Left lung (tissue), 10 donors: ENCODE measurements around the gene CELF6. TPM values are rescaled to one million over a fixed set of nuclear protein-coding genes. Genes with fewer than 3 reads are reported as not detected.
A peak's percentile ranks its signal among the peaks of the same experiment; 100 is the strongest.

Source experiments
- ATAC-seq: fragments of 200-7000 bp; cut with Tn5 transposase; one replicate; pipeline ENCODE4 v1.9.1; 2020; ENCODE audit warnings: moderate library complexity
- DNase-seq, 4 donors: peaks; one replicate each; pipeline ENCODE4 v3.0.0-alpha.2; 2013 to 2020
- H3K27ac ChIP-seq, 2 donors: fragments of 200-600 bp; sonication (generic) in 1 of 2; one replicate each; pipeline versions ENCODE4 v1.5.0 to v1.8.0; 2020 to 2021
- H3K27me3 ChIP-seq, 2 donors: fragments of 200-600 bp; sonication (generic) in 1 of 2; one replicate each; pipeline versions ENCODE4 v1.5.0 to v1.8.0; 2020 to 2021
- H3K36me3 ChIP-seq, 2 donors: fragments of 200-600 bp; sonication (generic) in 1 of 2; one replicate each; pipeline versions ENCODE4 v1.5.0 to v1.8.0; 2020 to 2021
- H3K4me1 ChIP-seq, 2 donors: fragments of 200-600 bp; one replicate each; pipeline ENCODE4 v1.8.0; 2021
- H3K4me3 ChIP-seq, 2 donors: fragments of 200-600 bp; sonication (generic) in 1 of 2; one replicate each; pipeline versions ENCODE4 v1.5.0 to v1.8.0; 2020 to 2021; ENCODE audit warnings: mild to moderate bottlenecking in 1 of 2
- H3K9me3 ChIP-seq, 2 donors: fragments of 200-600 bp; sonication (generic) in 1 of 2; one replicate each; pipeline versions ENCODE4 v1.5.0 to v1.8.0; 2020 to 2021
- intact Hi-C, 2 donors: fragments of 100-400 bp; cut with DNase I; formaldehyde crosslinking; loops; one replicate each; pipeline versions ENCODE4 v1.11.2 to v1.14.2; 2022
- polyA plus RNA-seq, 6 donors: library from polyadenylated mRNA; unstranded; fragments of 120-200 nt; gene quantifications; one replicate each; pipeline ENCODE4 v1.2.1, GENCODE V29; 2013; ENCODE audit not compliant: insufficient read length in 6 of 6
- total RNA-seq, 2 donors: library from RNA; stranded (reverse); fragmentation: NEBNext Ultra II Directional; extraction: Animal tissue kit (Norgen Biotek cat#: 25700); gene quantifications; one replicate each; pipeline ENCODE4 v1.2.1, GENCODE V29; 2021
- TF ChIP-seq, protein P1 (sequence below), 2 donors: fragments of 200-600 bp; sonication (generic) in 1 of 2; IDR thresholded peaks; one replicate each; pipeline versions ENCODE4 v1.5.0 to v1.8.0; 2021; ENCODE audit warnings: antibody characterized with exemption in 2 of 2
- donor health status: DM: no; HTN: yes; CAD: no.
- donor health status: DM: no; HTN: no; CAD: no.

The CELF6 gene
- total and polyA plus RNA-seq, 8 donors, result 1.3 to 4.7 (median 3.3) TPM

DNA sequence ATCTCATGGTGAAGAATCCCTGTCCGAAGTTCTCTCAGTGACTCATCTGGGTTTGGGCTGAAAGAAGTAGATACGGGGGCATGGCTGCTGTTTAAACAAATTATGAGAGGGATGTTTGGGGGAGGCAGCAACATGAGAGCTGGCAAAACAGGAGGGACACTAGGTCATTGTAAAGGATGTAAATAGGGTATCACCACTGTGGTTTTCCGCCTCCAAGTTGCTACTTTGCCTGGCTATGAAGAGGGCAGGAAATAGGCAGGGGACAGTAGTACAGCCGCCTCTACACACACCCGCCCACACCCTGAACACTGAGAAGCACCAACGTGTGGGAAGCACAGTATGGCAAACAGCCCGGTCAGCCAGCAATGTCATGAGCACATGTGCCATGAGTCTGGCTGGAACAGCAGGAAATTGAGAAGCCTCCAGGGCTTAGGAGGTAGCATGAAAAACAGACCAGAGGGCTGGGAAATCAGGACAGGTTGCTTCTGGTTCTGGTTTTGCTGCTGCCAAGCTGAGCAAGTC, 38.8 kb upstream of the CELF6 start:
- DNase-seq (peak in 1 of 4 donors; percentile 71), ATAC-seq (peak; percentile 84)
- Histone ChIP-seq H3K27me3 (no peaks in the 10 kb centered on the region), H3K9me3 (no peaks in the 10 kb centered on the region), H3K4me1 (peaks cover 7 to 23% of the 10 kb centered on the region in 2 donors), H3K4me3 (no peak overlapping the region), H3K27ac (peak overlapping the region in 1 of 2 donors; percentile 53), H3K36me3 (peaks cover 0 to 30% of the 10 kb centered on the region in 2 donors)
- TF ChIP-seq, protein P1, sequence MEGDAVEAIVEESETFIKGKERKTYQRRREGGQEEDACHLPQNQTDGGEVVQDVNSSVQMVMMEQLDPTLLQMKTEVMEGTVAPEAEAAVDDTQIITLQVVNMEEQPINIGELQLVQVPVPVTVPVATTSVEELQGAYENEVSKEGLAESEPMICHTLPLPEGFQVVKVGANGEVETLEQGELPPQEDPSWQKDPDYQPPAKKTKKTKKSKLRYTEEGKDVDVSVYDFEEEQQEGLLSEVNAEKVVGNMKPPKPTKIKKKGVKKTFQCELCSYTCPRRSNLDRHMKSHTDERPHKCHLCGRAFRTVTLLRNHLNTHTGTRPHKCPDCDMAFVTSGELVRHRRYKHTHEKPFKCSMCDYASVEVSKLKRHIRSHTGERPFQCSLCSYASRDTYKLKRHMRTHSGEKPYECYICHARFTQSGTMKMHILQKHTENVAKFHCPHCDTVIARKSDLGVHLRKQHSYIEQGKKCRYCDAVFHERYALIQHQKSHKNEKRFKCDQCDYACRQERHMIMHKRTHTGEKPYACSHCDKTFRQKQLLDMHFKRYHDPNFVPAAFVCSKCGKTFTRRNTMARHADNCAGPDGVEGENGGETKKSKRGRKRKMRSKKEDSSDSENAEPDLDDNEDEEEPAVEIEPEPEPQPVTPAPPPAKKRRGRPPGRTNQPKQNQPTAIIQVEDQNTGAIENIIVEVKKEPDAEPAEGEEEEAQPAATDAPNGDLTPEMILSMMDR (IDR thresholded peaks at IDR 0.05), result no peak
- intact Hi-C loops, result no loop called here

DNA sequence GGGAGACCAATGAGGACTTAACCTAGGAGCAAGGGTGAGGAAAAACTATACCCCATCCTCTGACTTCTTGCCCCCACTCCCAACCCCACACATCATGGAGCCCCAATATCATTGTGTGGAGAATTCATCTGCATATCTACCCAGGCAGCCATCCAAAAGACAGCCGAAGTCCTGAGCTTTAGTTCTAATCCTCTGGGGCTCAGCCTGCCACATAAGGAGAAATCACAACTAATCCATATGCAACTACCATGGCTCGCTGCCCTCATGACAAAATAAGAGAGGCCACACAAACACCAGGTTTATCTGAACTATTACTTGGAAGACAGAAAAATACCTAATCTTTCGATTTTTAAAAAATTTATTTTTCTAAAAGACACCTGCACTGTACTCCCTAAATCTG, 38.2 kb upstream of the CELF6 start:
- Histone ChIP-seq H3K9me3 (no peaks in the 10 kb centered on the region), H3K4me3 (no peak overlapping the region), H3K36me3 (peaks cover 0 to 36% of the 10 kb centered on the region in 2 donors), H3K27ac (peak overlapping the region in 1 of 2 donors; percentile 13), H3K27me3 (no peaks in the 10 kb centered on the region), H3K4me1 (peaks cover 7 to 23% of the 10 kb centered on the region in 2 donors)
- intact Hi-C loops, result no loop called here
- TF ChIP-seq, protein P1 (IDR thresholded peaks at IDR 0.05), result no peak
- no peak for DNase-seq
- ATAC-seq, result no peak

DNA sequence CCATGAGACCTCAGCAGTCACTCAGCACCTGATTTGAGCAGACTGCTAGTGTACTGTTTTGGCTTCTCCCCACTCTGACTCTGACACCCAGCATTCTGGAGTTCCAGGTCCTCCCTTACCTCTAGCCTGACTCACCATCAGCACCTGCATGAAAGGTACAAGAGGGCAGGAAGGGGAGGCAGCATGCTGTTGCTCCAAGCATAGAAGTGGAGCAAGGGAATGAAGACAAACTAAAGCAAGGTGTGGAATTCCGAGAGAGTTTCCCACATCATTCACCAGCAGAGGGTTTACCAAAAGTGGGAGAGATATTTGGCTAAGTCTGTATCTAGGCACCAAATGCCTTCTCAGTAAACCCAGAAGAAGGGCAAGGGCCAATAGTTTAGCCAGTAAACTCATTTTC, 34.5 kb upstream of the CELF6 start:
- no peaks in the 10 kb centered on the region for H3K27me3 ChIP-seq
- intact Hi-C loops, result no loop called here
- no peaks in the 10 kb centered on the region for H3K9me3 ChIP-seq
- no peak overlapping the region for H3K27ac ChIP-seq
- H3K4me3 ChIP-seq, result no peak overlapping the region
- DNase-seq (no peak), ATAC-seq (no peak)
- H3K4me1 ChIP-seq, result peaks cover 7 to 18% of the 10 kb centered on the region in 2 donors
- peaks cover 0 to 72% of the 10 kb centered on the region in 2 donors for H3K36me3 ChIP-seq
- TF ChIP-seq, protein P1 (IDR thresholded peaks at IDR 0.05), result no peak

DNA sequence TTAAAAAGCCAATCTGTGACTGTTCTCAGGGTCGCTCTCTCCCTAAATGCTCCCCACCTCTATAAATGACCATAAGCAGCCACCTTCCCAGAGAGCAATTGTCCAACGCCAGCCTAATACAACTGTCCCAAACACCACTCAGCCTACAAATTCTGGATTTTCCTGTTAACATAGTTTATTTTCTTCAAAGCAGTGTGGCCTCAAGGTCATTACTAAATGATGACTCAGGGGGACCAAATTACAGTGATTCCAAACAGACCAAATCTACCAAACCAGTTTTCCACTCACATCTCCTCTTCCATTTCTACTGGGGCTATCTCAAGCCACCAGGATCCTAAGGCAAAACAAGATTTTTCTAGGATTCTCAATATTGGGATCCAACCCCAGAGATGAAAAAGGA, 33.3 kb upstream of the CELF6 start:
- H3K4me3 ChIP-seq, result no peak overlapping the region
- H3K27ac ChIP-seq, result no peak overlapping the region
- ATAC-seq, result no peak
- peaks cover 0 to 8% of the 10 kb centered on the region in 2 donors for H3K4me1 ChIP-seq
- no peak for DNase-seq
- TF ChIP-seq, protein P1 (IDR thresholded peaks at IDR 0.05), result no peak
- H3K27me3 ChIP-seq, result no peaks in the 10 kb centered on the region
- no peaks in the 10 kb centered on the region for H3K9me3 ChIP-seq
- intact Hi-C loops, result no loop called here
- H3K36me3 ChIP-seq, result peaks cover 0 to 84% of the 10 kb centered on the region in 2 donors

DNA sequence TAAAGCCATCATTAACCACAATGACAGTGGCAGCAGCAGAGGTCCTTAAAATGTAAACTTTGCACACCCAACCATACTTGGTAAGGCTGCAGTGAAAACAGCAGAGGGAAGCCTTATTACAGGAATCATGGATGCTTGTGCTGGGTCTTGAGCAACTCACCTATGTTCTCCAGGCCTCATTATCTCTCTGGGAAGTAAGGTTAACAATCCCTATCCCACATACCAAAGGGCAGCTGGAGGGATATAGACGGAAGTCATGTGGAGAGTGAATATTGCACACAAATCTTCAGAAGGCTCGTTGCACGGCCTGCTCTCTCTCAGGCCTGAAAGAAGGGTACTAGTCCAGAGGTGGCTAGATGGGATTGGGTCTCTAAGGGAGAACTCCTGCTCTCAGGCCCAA, 25.8 kb upstream of the CELF6 start:
- no peaks in the 10 kb centered on the region for H3K27me3 ChIP-seq
- no peaks in the 10 kb centered on the region for H3K9me3 ChIP-seq
- no peak overlapping the region for H3K4me3 ChIP-seq
- TF ChIP-seq, protein P1 (IDR thresholded peaks at IDR 0.05), result no peak
- no peak overlapping the region for H3K27ac ChIP-seq
- no peaks in the 10 kb centered on the region for H3K4me1 ChIP-seq
- intact Hi-C loops, result no loop called here
- peaks cover 0 to 91% of the 10 kb centered on the region in 2 donors for H3K36me3 ChIP-seq
- ATAC-seq, result no peak
- no peak for DNase-seq
